Neuronal stem cell (in vitro differentiated cells): Measurements from ENCODE around the gene IL12A. TPM values are rescaled to one million over a fixed set of nuclear protein-coding genes. Genes with fewer than 3 reads are reported as not detected.
A peak's percentile ranks its signal among the peaks of the same experiment; 100 is the strongest.

Source experiments
- DNase-seq: peaks from one replicate; pipeline ENCODE4 v3.0.0-alpha.2; 2013; ENCODE audit warnings: low spot score
- H2AFZ ChIP-seq: one replicate; pipeline ENCODE4 v1.6.1; 2013; ENCODE audit warnings: mild to moderate bottlenecking, low read length, inconsistent platforms
- H2AK5ac ChIP-seq: 2 replicates; pipeline ENCODE4 v1.6.1; 2013; ENCODE audit warnings: low read depth, mild to moderate bottlenecking, inconsistent platforms, low read length, moderate library complexity, mixed read lengths
- H2BK120ac ChIP-seq: 2 replicates; pipeline ENCODE4 v1.6.1; 2013; ENCODE audit warnings: low read depth, mild to moderate bottlenecking, inconsistent platforms, low read length, moderate library complexity, mixed read lengths
- H2BK12ac ChIP-seq: one replicate; pipeline ENCODE4 v1.6.1; 2013; ENCODE audit warnings: low read length, inconsistent platforms
- H2BK15ac ChIP-seq: 2 replicates; pipeline ENCODE4 v1.6.1; 2013; ENCODE audit warnings: mild to moderate bottlenecking, low read length, inconsistent platforms, mixed read lengths
- H2BK5ac ChIP-seq: one replicate; pipeline ENCODE4 v1.6.1; 2013; ENCODE audit warnings: inconsistent platforms, mild to moderate bottlenecking, low read length, moderate library complexity
- H3K14ac ChIP-seq: one replicate; pipeline ENCODE4 v1.6.1; 2013; ENCODE audit warnings: low read length, inconsistent platforms
- H3K18ac ChIP-seq: 2 replicates; pipeline ENCODE4 v1.6.1; 2013; ENCODE audit warnings: low read length, inconsistent platforms
- H3K23ac ChIP-seq: 2 replicates; pipeline ENCODE4 v1.6.1; 2013; ENCODE audit warnings: low read depth, mild to moderate bottlenecking, mixed read lengths, low read length, inconsistent platforms; ENCODE audit not compliant: poor library complexity
- H3K27ac ChIP-seq: replicated peaks from 3 replicates; pipeline ENCODE4 v1.5.1; 2013; ENCODE audit warnings: low read length, inconsistent platforms
- H3K27me3 ChIP-seq, 3 experiments: 2 replicates each; pipeline ENCODE4 v1.6.1; 2013; ENCODE audit warnings: low read length in 3 of 3, mild to moderate bottlenecking in 2 of 3, inconsistent platforms in 1 of 3, low read depth in 1 of 3, mixed read lengths in 1 of 3, moderate library complexity in 1 of 3; ENCODE audit not compliant: control insufficient read depth in 3 of 3, insufficient read depth in 3 of 3
- H3K36me3 ChIP-seq, 2 donors: replicated peaks in 1 of 2; 2 replicates each; pipeline ENCODE4 v1.6.1; 2013; ENCODE audit warnings: low read length in 2 of 2; ENCODE audit not compliant: control insufficient read depth in 2 of 2, insufficient read depth in 2 of 2
- H3K4ac ChIP-seq: 2 replicates; pipeline ENCODE4 v1.6.1; 2013; ENCODE audit warnings: inconsistent platforms, mild to moderate bottlenecking, low read length, moderate library complexity
- H3K4me1 ChIP-seq, 2 donors: 1 replicate in 1 of 2; 2 replicates in 1 of 2; pipeline ENCODE4 v1.6.1; 2013; ENCODE audit warnings: low read length in 2 of 2, low read depth in 1 of 2; ENCODE audit not compliant: control insufficient read depth in 2 of 2, insufficient read depth in 1 of 2
- H3K4me2 ChIP-seq: one replicate; pipeline ENCODE4 v1.6.1; 2013; ENCODE audit warnings: mild to moderate bottlenecking, low read length, inconsistent platforms; ENCODE audit not compliant: insufficient read depth, poor library complexity, severe bottlenecking
- H3K4me3 ChIP-seq, 2 donors: 2 replicates each; pipeline ENCODE4 v1.5.1; 2013; ENCODE audit warnings: low read length in 2 of 2, mild to moderate bottlenecking in 2 of 2, inconsistent platforms in 1 of 2, moderate library complexity in 1 of 2
- H3K79me1 ChIP-seq: one replicate; pipeline ENCODE4 v1.6.1; 2013; ENCODE audit warnings: low read depth, mild to moderate bottlenecking, inconsistent platforms, low read length, moderate library complexity
- H3K9ac ChIP-seq: one replicate; pipeline ENCODE4 v1.6.1; 2013; ENCODE audit warnings: mild to moderate bottlenecking, low read depth, low read length, inconsistent platforms; ENCODE audit not compliant: poor library complexity
- H3K9me3 ChIP-seq, 2 donors: replicated peaks in 1 of 2; 2 replicates each; pipeline versions ENCODE3 to v1.6.1; 2013; ENCODE audit warnings: low read length in 2 of 2, mild to moderate bottlenecking in 2 of 2, inconsistent platforms in 1 of 2, low read depth in 1 of 2, mixed read lengths in 1 of 2, moderate library complexity in 1 of 2; ENCODE audit not compliant: control insufficient read depth in 2 of 2, insufficient read depth in 1 of 2
- H4K8ac ChIP-seq: one replicate; pipeline ENCODE4 v1.6.1; 2013; ENCODE audit warnings: low read depth, mild to moderate bottlenecking, inconsistent platforms, low read length, moderate library complexity
- H4K91ac ChIP-seq: one replicate; pipeline ENCODE4 v1.6.1; 2013; ENCODE audit warnings: low read length, low read depth, mild to moderate bottlenecking, inconsistent platforms; ENCODE audit not compliant: poor library complexity
- WGBS, 2 donors: extraction: QIAGEN DNeasy Blood & Tissue Kit; methylation state at CpG; one replicate each; pipeline ENCODE4 v1.1.7; 2013; ENCODE audit warnings: missing lambda C conversion rate in 2 of 2, mixed read lengths in 1 of 2; ENCODE audit not compliant: insufficient read length in 2 of 2, insufficient replicate concordance in 1 of 2; ENCODE audit errors: extremely low coverage in 2 of 2; 5-methylcytosine and 5-hydroxymethylcytosine counted together
- polyA plus RNA-seq, 2 experiments: library from polyadenylated mRNA; stranded (reverse); fragments of 200-250 nt; gene quantifications; one replicate each; pipeline ENCODE4 v1.2.3, GENCODE V29; 2013

The IL12A gene
- polyA plus RNA-seq (2013, experiment 1 of 2) = 1.3 TPM
- 0.89 TPM for polyA plus RNA-seq (2013, experiment 2 of 2)

- H3K4ac ChIP-seq = no peak within 1 kb of the TSS
- H3K4me3 ChIP-seq = peak within 1 kb of the TSS; percentile 41 to 79
- H3K79me1 ChIP-seq = no peaks in the 10 kb centered on the region
- H2BK12ac ChIP-seq = no peak within 1 kb of the TSS
- peak within 1 kb of the TSS; percentile 93 for H2AFZ ChIP-seq
- WGBS, 2 donors = no CpG with 5 or more reads among the region's 54 CpGs
- H3K23ac ChIP-seq = no peak within 1 kb of the TSS
- no peak within 1 kb of the TSS for H2BK5ac ChIP-seq
- H3K36me3 ChIP-seq = no peaks in the 10 kb centered on the region
- H3K27ac ChIP-seq = no peak within 1 kb of the TSS
- peaks cover 0 to 32% (median 0%) of the 10 kb centered on the region in 3 experiments for H3K27me3 ChIP-seq
- H3K4me1 ChIP-seq = peaks cover 0 to 2% of the 10 kb centered on the region in 2 donors
- no peak within 1 kb of the TSS for H3K14ac ChIP-seq
- no peak within 1 kb of the TSS for H2BK120ac ChIP-seq
- DNase-seq = peak; percentile 74
- H4K91ac ChIP-seq = no peak within 1 kb of the TSS
- H4K8ac ChIP-seq = peak within 1 kb of the TSS; percentile 20
- H3K18ac ChIP-seq = peak within 1 kb of the TSS; percentile 84
- H3K9ac ChIP-seq = peak within 1 kb of the TSS; percentile 84
- H3K4me2 ChIP-seq = peak within 1 kb of the TSS; percentile 94
- peak within 1 kb of the TSS; percentile 10 for H2BK15ac ChIP-seq
- peaks cover 0 to 3% of the 10 kb centered on the region in 2 donors for H3K9me3 ChIP-seq
- H2AK5ac ChIP-seq = peak within 1 kb of the TSS; percentile 30
These were observed at the start of gene IL12A for GRCh38 chr3:159988617-159989271. Gene IL12A, plus strand, starts transcription at chr3:159988835.

- Histone ChIP-seq H2BK5ac (no peak overlapping the region), H3K4me1 (no peaks in the 10 kb centered on the region), H3K9ac (no peak overlapping the region), H2BK15ac (no peak overlapping the region), H3K23ac (no peak overlapping the region), H2AK5ac (no peak overlapping the region), H4K8ac (no peak overlapping the region), H4K91ac (no peak overlapping the region), H3K36me3 (no peaks in the 10 kb centered on the region), H2BK12ac (no peak overlapping the region), H3K14ac (no peak overlapping the region), H2BK120ac (no peak overlapping the region), H3K27me3 (no peaks in the 10 kb centered on the region), H3K18ac (no peak overlapping the region), H3K9me3 (no peaks in the 10 kb centered on the region), H3K79me1 (no peaks in the 10 kb centered on the region), H3K4me3 (no peak overlapping the region), H2AFZ (no peak overlapping the region), H3K27ac (no peak overlapping the region), H3K4me2 (no peak overlapping the region), H3K4ac (no peak overlapping the region)
- no peak for DNase-seq
- WGBS, 2 donors = no CpG with 5 or more reads among the region's 6 CpGs
These were observed 47.3 kb upstream of the IL12A start for GRCh38 chr3:159941038-159942000.

- Histone ChIP-seq H3K27ac (no peak overlapping the region), H3K4ac (no peak overlapping the region), H3K4me1 (no peaks in the 10 kb centered on the region), H3K9ac (no peak overlapping the region), H2BK15ac (no peak overlapping the region), H3K4me2 (no peak overlapping the region), H2BK120ac (no peak overlapping the region), H2BK5ac (no peak overlapping the region), H3K79me1 (no peaks in the 10 kb centered on the region), H3K36me3 (no peaks in the 10 kb centered on the region), H4K8ac (no peak overlapping the region), H4K91ac (no peak overlapping the region), H3K27me3 (peaks cover 0 to 6% (median 0%) of the 10 kb centered on the region in 3 experiments), H3K14ac (no peak overlapping the region), H3K23ac (no peak overlapping the region), H3K18ac (no peak overlapping the region), H2AK5ac (no peak overlapping the region), H2AFZ (no peak overlapping the region), H3K4me3 (no peak overlapping the region), H2BK12ac (no peak overlapping the region), H3K9me3 (no peaks in the 10 kb centered on the region)
- DNase-seq = no peak
- WGBS, 2 donors = no CpG with 5 or more reads among the region's 1 CpG
These were observed 43.9 kb upstream of the IL12A start for GRCh38 chr3:159944781-159945180.

DNA sequence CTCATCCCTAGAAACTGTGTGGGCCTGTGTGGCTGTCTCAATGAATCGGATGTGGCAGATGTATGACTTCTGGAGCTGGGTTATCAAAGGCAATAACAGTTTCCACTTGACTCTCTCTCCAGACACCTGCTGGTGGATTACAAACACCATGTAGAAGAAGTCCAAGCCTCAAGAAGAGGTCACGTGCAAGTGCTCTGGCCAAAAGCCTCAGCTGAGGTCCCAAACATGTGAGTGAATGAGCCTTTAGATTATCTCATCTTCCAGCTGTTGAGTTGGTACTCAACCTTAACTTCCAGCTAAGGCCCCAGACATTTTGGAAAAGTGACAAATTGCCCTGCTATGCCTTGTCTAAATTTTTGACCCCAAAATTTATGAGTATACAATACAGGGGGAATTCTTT, 42.7 kb upstream of the IL12A start:
- Histone ChIP-seq H3K4me1 (no peaks in the 10 kb centered on the region), H3K4ac (no peak overlapping the region), H3K27ac (no peak overlapping the region), H2BK120ac (no peak overlapping the region), H2BK5ac (no peak overlapping the region), H3K4me2 (no peak overlapping the region), H3K4me3 (no peak overlapping the region), H2BK15ac (no peak overlapping the region), H3K14ac (no peak overlapping the region), H3K9me3 (no peaks in the 10 kb centered on the region), H2AK5ac (no peak overlapping the region), H3K9ac (no peak overlapping the region), H3K36me3 (no peaks in the 10 kb centered on the region), H3K23ac (no peak overlapping the region), H4K8ac (no peak overlapping the region), H3K27me3 (peaks cover 0 to 6% (median 0%) of the 10 kb centered on the region in 3 experiments), H2BK12ac (no peak overlapping the region), H2AFZ (no peak overlapping the region), H3K79me1 (no peaks in the 10 kb centered on the region), H4K91ac (no peak overlapping the region), H3K18ac (no peak overlapping the region)
- WGBS, 2 donors = no CpG with 5 or more reads among the region's 2 CpGs
- DNase-seq = no peak
